ENCODE results near the gene LRRC4C.

GRCh38 chr11:41065432-41065831, 394.0 kb downstream of the LRRC4C start:
- TF ChIP-seq CTCF (conservative IDR thresholded peaks at IDR 0.05; ENCODE audit: low read depth in 2 of 2) (no peak), POLR2AphosphoS5 (IDR thresholded peaks at IDR 0.05; ENCODE audit: low read depth) (no peak), EZH2 (IDR thresholded peaks at IDR 0.05; ENCODE audit: low read depth, unreplicated experiment) (no peak), REST (IDR thresholded peaks at IDR 0.05; ENCODE audit: unreplicated experiment) (no peak), JUNB (IDR thresholded peaks at IDR 0.05; ENCODE audit: unreplicated experiment) (no peak), EZH2phosphoT487 (IDR thresholded peaks at IDR 0.05; ENCODE audit: unreplicated experiment) (no peak), ZNF331 (CRISPR knock-in tag; IDR thresholded peaks at IDR 0.05; ENCODE audit: low read depth) (no peak), STAT1 (IDR thresholded peaks at IDR 0.05; ENCODE audit: unreplicated experiment) (no peak)

All from GM23338 (cell line).